Femur (tissue), 1 donor: Measurements from ENCODE around the gene ASF1B.
"Not testable (repeated sequence)": the region's sequence is repeated elsewhere in the genome, so short reads cannot be mapped to it uniquely, and the experiment has no call there.

Source experiments
- DNase-seq: peaks from one replicate; pipeline ENCODE4 v3.0.0-alpha.2; 2017

The ASF1B gene

DNA sequence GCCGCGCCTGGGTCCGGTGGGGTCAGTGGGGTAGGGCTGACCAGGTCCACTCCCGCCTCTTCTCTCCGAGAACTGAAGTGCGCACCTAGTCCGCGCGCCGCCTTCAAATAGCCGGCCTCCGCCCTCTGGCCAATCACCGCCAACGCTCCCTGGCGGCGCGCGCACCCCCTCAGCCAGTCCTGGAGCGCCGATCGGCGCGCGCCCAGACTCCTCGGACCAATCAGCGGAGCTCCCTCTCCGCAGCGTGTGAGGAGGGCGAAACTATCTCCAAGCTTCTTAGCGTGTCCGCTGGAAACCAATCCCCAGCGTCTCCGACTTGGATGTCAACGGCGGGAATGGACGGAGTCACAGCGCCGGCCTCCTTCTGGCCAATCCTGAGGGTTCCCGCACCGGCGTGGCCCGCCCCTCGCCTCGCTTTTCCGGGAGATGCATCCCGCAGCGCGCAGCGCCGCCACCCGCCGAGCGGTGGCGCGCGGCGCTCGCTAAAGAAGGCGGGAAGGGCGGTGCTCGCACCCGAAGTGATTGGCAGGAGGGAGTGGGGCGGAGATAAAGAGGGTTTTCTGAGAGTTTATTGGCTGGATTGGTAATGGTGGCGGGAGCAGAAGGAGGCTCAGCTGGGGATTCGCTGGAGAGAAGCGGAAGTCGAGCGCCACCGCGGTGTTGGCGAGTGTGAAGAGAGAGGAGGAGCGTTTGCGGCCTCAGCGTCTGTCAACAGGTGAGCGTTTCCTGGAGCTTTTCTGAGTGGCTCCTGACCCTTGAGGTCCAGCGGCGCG is at the start of gene ASF1B:
Gene ASF1B (minus strand): TSS at position 81 of the 773 bp plus-strand sequence. CDS start 133 bp downstream, outside the sequence.
- peak; percentile 100 for DNase-seq

- DNase-seq: not testable (repeated sequence)
Observed at GRCh38 chr19:14185691-14186090, 49.3 kb upstream of the ASF1B start.

GRCh38 chr19:14185158-14185557 is 48.8 kb upstream of the ASF1B start:
- no peak for DNase-seq

DNA sequence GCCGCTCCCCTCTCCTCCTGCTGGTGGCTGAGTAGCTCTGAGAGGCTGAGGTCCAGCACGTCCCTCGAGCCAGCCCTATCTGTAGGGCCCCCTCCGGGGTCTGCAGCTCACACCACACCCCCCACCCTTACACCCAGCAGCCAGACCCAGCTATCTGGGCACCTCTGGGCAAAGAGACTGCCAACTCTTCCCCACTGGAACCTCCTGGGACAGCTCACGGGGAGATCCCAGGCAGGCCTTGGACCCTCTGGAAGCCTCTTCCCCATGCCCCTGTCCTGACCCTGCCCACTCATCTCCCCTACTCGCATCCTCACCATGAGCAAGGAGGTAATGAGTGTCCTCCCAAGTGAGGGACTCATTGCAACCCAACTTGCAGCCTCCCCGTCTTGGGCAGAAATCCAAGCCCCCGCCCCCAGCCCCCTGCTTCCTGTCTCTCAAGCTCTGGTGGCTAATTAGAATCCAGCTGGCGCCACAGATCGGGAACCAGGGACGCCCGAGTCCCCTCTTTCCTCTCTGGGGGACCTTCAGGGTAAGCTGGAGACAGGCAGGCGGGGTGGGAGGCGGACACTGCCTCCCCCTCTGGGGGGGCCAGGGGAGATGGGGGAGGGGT is 47.5 kb upstream of the ASF1B start:
- peak; percentile 60 for DNase-seq

GRCh38 chr19:14182476-14182875 is 46.1 kb upstream of the ASF1B start:
- DNase-seq: no peak

DNA sequence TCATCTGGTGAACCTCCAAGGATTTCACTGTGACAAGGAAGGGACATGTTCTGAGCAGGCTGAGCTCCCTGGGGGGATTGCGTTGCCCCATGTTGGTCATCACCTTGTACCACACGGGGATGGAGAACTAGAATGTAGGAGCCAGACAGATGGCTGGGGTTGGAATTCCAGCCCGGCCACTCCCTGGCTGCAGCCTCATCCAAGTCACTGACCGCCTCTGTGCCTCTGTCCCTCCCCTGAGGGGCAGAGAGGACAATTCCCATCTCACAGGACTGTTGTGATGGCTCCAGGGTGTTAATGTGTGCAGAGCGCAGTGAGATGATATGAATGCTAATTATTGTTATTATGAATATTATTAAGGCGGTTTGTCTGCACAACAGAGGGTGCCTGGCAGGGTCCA is 45.5 kb upstream of the ASF1B start:
- DNase-seq: no peak

DNA sequence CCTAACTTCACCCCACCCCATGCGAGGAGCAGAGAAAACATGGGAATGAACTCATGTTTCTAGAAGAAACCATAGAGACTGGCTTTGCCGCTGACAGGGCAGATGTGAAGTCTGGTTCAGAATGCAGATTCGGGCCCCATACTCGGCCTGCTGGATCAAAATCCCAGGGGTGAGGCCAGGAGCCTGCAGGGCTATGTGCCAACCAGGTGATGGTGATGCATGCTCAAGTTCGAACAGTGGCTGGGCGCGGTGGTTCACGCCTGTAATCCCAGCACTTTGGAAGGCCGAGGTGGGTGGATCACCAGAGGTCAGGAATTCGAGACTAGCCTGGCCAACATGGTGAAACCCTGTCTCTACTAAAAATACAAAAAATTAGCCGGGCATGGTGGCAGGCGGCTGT is 44.8 kb upstream of the ASF1B start:
- not testable (repeated sequence) for DNase-seq

DNA sequence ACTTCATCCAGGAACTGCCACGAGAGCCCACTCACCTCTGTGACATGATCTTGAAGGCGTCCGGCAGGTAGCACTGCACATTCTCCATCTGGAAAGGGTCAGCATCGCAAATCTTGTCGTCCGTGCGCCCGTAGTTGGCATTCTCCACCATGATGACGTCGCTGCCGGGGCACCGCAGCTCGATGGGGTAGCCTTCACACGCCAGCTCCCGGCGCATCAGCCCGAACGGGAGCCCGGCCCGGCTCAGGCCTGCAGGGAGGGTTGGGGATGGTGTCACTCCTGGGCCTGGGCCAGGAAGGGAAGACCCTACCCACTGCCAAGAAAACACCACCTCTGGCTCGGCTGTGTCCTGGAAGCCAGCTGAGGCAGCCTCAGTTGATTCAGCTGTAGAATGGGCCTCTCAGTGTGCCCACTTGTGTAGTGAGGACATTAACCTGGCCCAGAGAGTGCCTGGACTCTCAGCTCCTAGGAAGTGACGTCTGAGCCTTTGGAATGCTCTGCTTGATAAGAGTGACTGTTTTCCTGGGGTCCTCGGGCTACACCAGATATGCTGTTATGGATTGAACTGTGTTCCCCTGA is 41.2 kb upstream of the ASF1B start:
- no peak for DNase-seq

DNA sequence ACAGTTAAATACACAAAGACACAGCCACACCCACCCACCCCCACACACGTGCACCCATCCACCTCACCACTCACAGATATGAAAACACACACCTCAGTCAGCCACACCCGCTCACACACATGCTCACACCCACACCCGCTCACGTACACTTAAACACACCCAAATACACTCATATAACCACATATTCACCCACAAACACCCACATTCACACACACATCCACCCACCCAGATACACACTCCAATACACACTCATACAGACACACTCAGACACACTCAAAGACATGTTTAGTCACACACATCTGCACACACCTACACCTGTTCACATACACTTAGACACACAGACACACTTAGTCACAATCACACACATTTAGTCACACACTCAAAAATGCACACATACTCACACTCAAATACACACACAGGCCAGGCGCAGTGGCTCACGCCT is 39.0 kb upstream of the ASF1B start:
- no peak for DNase-seq

GRCh38 chr19:14174883-14175282 is 38.5 kb upstream of the ASF1B start:
- no peak for DNase-seq

GRCh38 chr19:14168993-14169392 is 32.6 kb upstream of the ASF1B start:
- DNase-seq: no peak

- DNase-seq: no peak
Observed at GRCh38 chr19:14168259-14168972, 32.0 kb upstream of the ASF1B start.

DNA sequence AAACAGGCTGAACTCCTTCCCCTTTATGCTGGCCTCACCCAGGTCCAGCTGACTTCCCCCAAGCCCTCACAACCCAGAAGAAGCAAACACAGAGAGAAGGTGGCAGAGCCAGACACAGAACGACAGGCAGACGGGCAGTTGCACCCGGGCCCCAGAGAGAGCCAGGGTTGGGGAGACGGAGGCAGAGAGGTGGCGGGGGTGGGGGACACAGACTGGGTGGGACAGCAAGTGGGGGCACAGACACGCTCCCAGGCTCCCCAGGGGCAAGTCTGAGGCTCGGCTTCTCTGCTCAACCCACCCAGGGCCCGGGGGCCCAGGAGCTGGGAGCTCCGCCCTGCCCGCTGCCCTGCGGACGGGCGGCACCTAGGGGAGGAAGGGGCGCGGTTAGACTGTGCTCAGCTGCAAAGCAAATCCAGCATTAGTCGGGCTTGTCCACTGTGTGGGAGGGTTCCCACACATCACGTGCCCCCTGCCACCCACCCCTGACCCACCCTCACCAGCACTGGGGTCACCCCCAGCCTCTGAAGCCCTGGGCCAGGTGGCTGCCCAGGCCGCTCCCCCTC is 31.3 kb upstream of the ASF1B start:
- DNase-seq: peak; percentile 28

DNA sequence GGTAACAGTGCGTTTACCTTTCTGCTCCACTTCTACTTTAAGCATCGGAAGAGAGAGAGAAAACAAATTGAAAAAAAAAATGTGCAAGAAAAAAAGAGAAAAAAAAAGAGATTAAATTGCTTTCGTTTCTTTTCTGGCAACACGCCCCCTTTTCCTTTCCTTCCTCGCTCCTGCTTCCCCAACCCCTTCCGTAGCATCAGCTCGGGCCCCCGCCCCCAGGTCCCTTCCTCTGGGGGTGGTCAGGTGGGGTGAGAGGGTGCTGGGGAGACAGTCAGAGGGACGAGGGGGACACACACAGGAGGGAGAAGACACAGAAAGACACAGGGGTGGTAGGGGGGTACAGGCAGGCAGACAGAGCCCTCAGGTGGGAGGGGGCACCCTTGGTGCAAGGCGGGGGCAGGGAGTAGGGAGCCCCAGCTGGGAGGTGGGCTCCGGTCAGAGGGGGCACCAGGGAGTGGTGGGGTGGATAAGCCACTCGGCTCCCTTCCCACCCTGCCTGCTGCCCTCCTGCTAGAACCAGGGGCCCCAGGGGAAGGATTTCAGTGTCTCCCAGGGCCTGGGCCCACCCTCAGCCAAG is 30.7 kb upstream of the ASF1B start:
- peak; percentile 33 for DNase-seq

GRCh38 chr19:14165990-14166830 is 29.8 kb upstream of the ASF1B start:
- DNase-seq: peak; percentile 48

GRCh38 chr19:14164724-14165493 is 28.5 kb upstream of the ASF1B start:
- peak; percentile 33 for DNase-seq

DNA sequence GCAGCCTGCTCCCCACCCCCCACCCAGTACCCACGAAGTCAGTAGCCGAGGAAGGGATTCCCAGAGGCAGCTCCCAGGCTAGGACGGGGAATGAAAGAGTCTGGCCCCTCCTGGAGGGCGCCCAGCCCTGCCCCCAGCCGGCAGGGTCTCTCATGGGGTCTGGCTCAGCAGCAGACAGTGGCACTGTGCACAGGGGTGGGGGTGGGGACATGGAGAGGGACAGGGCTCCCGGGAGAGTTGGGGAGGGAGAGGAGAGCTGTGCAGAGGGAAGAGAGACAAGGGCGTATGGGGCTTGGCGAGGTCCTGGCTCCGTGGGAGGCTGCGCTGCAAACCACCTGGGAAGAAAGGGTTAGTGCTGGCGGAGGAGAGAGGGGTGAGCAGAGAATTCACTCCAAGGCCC is 27.7 kb upstream of the ASF1B start:
- DNase-seq: no peak

- DNase-seq: no peak
Observed at GRCh38 chr19:14162871-14163297, 26.5 kb upstream of the ASF1B start.

DNA sequence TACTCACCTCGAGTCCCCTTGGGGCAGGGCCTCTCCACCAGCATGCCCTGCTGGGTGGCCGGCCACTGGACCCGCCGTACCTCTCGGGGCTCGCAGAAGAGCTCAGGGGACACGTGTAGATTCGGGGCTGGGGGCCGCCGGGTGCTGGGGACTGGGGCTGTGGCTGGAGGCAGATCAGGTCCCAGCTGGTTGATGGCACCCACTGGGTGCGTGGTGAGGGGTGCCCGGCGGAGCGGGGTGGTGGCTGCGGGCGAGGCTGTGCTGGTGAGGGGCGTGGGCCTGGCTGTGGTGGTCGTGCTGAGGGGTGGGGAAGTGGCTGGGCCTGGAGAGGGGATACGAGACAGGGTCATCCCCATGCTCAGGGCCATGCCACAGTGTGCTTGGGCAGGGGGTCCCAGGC is 24.9 kb upstream of the ASF1B start:
- DNase-seq: no peak

DNA sequence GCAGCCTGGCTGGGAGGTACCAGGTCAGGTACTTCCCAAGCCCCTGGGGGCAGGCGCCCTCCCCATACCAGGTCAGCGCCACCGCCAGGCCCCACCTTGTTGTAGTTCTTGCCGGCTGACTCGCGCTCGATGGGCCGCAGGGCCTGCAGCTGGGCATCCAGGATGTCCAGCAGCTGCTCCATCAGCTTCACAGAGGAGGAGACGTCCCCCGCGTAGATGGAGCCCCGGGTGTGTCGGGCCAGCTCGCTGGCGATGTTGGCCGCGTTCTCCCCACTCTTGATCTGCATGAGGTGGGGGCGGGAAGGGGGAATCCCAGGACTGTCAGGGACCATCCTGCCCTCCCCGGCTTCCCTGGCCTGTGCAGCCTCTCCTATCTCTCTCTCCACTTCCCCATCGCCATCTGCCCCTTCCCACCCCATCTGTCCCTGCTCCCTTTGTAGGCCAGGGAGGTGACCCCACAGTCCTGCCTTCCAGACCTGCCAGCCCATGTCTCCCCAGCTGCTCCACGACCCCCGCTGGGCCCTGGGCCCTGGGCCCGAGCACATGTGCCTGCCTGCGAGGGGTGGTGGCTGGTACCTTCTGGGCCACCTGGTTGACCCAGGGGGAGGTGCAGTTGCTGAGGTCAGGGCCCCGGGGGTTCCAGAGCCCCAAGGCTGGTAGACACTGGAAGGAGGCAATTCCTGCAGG is 23.8 kb upstream of the ASF1B start:
- DNase-seq: no peak
